Urothelium cell line (cell line): ENCODE measurements around the gene SECTM1.
A peak's percentile ranks its signal among the peaks of the same experiment; 100 is the strongest.

ENCODE experiments used
- DNase-seq: peaks from one replicate; pipeline ENCODE4 v3.0.0; 2011; ENCODE audit warnings: low spot score, mixed read lengths
- FAIRE-seq: peaks from 2 replicates; lab custom pipeline; 2011; peaks lifted over from hg19 to GRCh38; lab: Jason Lieb, UNC

SECTM1 gene

GRCh38 chr17:82301916-82302567 lies 31.5 kb downstream of the SECTM1 start:
- DNase-seq: no peak
- FAIRE-seq: no peak

GRCh38 chr17:82301300-82301915 lies 32.2 kb downstream of the SECTM1 start:
- no peak for FAIRE-seq
- no peak for DNase-seq

GRCh38 chr17:82300707-82301270 lies 32.8 kb downstream of the SECTM1 start:
- no peak for FAIRE-seq
- peak; percentile 66 for DNase-seq

- DNase-seq (no peak), FAIRE-seq (no peak)
Observed at GRCh38 chr17:82300228-82300627, 33.3 kb downstream of the SECTM1 start.

- FAIRE-seq (no peak), DNase-seq (no peak)
Observed at GRCh38 chr17:82299452-82299851, 34.1 kb downstream of the SECTM1 start.

GRCh38 chr17:82298538-82299421 lies 34.8 kb downstream of the SECTM1 start:
- no peak for DNase-seq
- no peak for FAIRE-seq

GRCh38 chr17:82297714-82298537 lies 35.6 kb downstream of the SECTM1 start:
- peak; percentile 91 for DNase-seq
- peak; percentile 74 for FAIRE-seq

- peak; percentile 84 for DNase-seq
- no peak for FAIRE-seq
Observed at GRCh38 chr17:82297280-82297713, 36.3 kb downstream of the SECTM1 start.

GRCh38 chr17:82296511-82297279 lies 36.9 kb downstream of the SECTM1 start:
- FAIRE-seq: no peak
- no peak for DNase-seq

- FAIRE-seq (no peak), DNase-seq (no peak)
Observed at GRCh38 chr17:82295472-82295814, 38.1 kb downstream of the SECTM1 start.

- DNase-seq (no peak), FAIRE-seq (no peak)
Observed at GRCh38 chr17:82294064-82294773, 39.3 kb downstream of the SECTM1 start.

- peak; percentile 99 for DNase-seq
- FAIRE-seq: peak; percentile 87
Observed at GRCh38 chr17:82292251-82293154, 41.1 kb downstream of the SECTM1 start.

GRCh38 chr17:82291582-82292250 lies 41.9 kb downstream of the SECTM1 start:
- FAIRE-seq (no peak), DNase-seq (no peak)

- peak; percentile 95 for FAIRE-seq
- peak; percentile 90 for DNase-seq
Observed at GRCh38 chr17:82287868-82288801, 45.4 kb downstream of the SECTM1 start.

- no peak for FAIRE-seq
Observed at GRCh38 chr17:82287013-82287867, 46.3 kb downstream of the SECTM1 start.

GRCh38 chr17:82285141-82285540 lies 48.4 kb downstream of the SECTM1 start:
- FAIRE-seq (no peak), DNase-seq (no peak)

More at GRCh38 chr17:82287013-82287867, 46.3 kb downstream of the SECTM1 start:
- DNase-seq: no peak
